Endodermal cell (in vitro differentiated cells): Measurements from ENCODE around the gene GATB. TPM values are rescaled to one million over a fixed set of nuclear protein-coding genes. Genes with fewer than 3 reads are reported as not detected.

ENCODE experiments used
- DNase-seq: peaks from one replicate; pipeline ENCODE4 v3.0.0-alpha.2; 2017
- H3K27ac ChIP-seq: 2 replicates; pipeline ENCODE4 v1.5.1; 2013; ENCODE audit warnings: mild to moderate bottlenecking, low read depth, low read length, moderate library complexity
- H3K27me3 ChIP-seq: 2 replicates; pipeline ENCODE4 v1.6.1; 2013; ENCODE audit warnings: mild to moderate bottlenecking, low read length, moderate library complexity; ENCODE audit not compliant: insufficient read depth, control insufficient read depth, poor library complexity, severe bottlenecking
- H3K36me3 ChIP-seq: 2 replicates; pipeline ENCODE4 v1.7.0; 2013; ENCODE audit warnings: mild to moderate bottlenecking, low read length, moderate library complexity; ENCODE audit not compliant: control insufficient read depth, insufficient read depth
- H3K4me1 ChIP-seq: one replicate; pipeline ENCODE4 v1.7.0; 2013; ENCODE audit warnings: low read length; ENCODE audit not compliant: control insufficient read depth, insufficient read depth
- H3K4me3 ChIP-seq: 2 replicates; pipeline ENCODE4 v1.5.1; 2013; ENCODE audit warnings: mild to moderate bottlenecking, low read length, moderate library complexity
- H3K9ac ChIP-seq: 2 replicates; pipeline ENCODE4 v1.6.1; 2013; ENCODE audit warnings: mild to moderate bottlenecking, low read length, moderate library complexity; ENCODE audit not compliant: poor library complexity, severe bottlenecking; ENCODE audit errors: extremely low read depth
- H3K9me3 ChIP-seq: 2 replicates; pipeline ENCODE4 v1.6.1; 2013; ENCODE audit warnings: mild to moderate bottlenecking, low read length, moderate library complexity; ENCODE audit not compliant: control insufficient read depth
- H3K27ac Mint-ChIP-seq: 2 replicates; pipeline ENCODE4 v1.8.0; 2020; ENCODE audit warnings: mixed read lengths
- H3K27me3 Mint-ChIP-seq: 2 replicates; pipeline ENCODE4 v1.8.0; 2021; ENCODE audit warnings: mild to moderate bottlenecking, mixed read lengths; ENCODE audit not compliant: insufficient read depth
- H3K36me3 Mint-ChIP-seq: 2 replicates; pipeline ENCODE4 v1.8.0; 2020; ENCODE audit warnings: low read depth, mixed read lengths
- H3K4me1 Mint-ChIP-seq: 2 replicates; pipeline ENCODE4 v1.8.0; 2020; ENCODE audit warnings: mixed read lengths
- H3K4me3 Mint-ChIP-seq: 2 replicates; pipeline ENCODE4 v1.8.0; 2020; ENCODE audit warnings: mild to moderate bottlenecking, moderate library complexity, mixed read lengths
- H3K9me3 Mint-ChIP-seq: 2 replicates; pipeline ENCODE4 v1.8.0; 2020; ENCODE audit warnings: mild to moderate bottlenecking, mixed read lengths
- WGBS, 2 experiments: methylation state at CpG; one replicate each; pipeline versions ENCODE4 v1.1.5 to v1.1.7; 2013; ENCODE audit warnings: missing lambda C conversion rate in 2 of 2, mixed read lengths in 1 of 2; ENCODE audit not compliant: insufficient coverage in 1 of 2, insufficient read length in 1 of 2; 5-methylcytosine and 5-hydroxymethylcytosine counted together
- total RNA-seq, 2 donors: library from RNA; stranded (reverse); fragmentation: NEBNext Ultra II Directional in 1 of 2; extraction: Animal tissue kit (Norgen Biotek cat#: 25700) in 1 of 2; gene quantifications; 2 replicates in 1 of 2; 3 replicates in 1 of 2; pipeline ENCODE4 v1.2.1, GENCODE V29; 2021
- TF ChIP-seq, protein P1 (sequence below): fragments of 200-600 bp; sonication (generic); conservative IDR thresholded peaks from 2 replicates; pipeline ENCODE4 v1.5.0; 2021; ENCODE audit warnings: antibody characterized with exemption, mild to moderate bottlenecking

GATB gene
- total RNA-seq, 2 donors from 2014 or later: 18.3 to 20.5 TPM

DNA sequence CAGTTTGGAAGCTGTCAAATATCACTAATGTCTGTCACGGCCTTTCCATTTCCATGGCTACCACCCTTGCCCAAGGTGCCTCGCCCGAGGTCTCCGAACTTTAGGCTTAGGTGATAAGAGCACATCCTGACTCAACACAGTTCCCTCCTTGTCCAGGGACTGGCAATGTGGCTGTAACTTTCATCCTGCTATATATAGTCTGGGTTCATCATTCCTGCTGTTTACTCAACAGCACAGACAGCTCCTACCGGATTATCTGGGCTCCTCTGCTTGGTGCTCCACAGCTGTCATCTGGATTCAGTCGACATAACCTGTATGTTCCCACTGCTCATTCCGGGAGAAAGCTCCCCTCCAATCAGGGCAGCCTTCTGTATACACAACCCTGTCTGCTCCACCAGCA is 51.2 kb downstream of the GATB start:
- H3K27ac ChIP-seq: no peak overlapping the region
- no peaks in the 10 kb centered on the region for H3K4me1 ChIP-seq
- Mint-ChIP-seq H3K27me3 (no peaks in the 10 kb centered on the region), H3K9me3 (no peaks in the 10 kb centered on the region), H3K4me3 (no peak overlapping the region), H3K27ac (no peak overlapping the region), H3K4me1 (peaks cover 16% of the 10 kb centered on the region), H3K36me3 (peaks cover 13% of the 10 kb centered on the region)
- no peaks in the 10 kb centered on the region for H3K36me3 ChIP-seq
- 96 to 97% methylated on average over 7 of the region's 7 CpGs for WGBS, 2 experiments
- no peak overlapping the region for H3K9ac ChIP-seq
- TF ChIP-seq, protein P1, sequence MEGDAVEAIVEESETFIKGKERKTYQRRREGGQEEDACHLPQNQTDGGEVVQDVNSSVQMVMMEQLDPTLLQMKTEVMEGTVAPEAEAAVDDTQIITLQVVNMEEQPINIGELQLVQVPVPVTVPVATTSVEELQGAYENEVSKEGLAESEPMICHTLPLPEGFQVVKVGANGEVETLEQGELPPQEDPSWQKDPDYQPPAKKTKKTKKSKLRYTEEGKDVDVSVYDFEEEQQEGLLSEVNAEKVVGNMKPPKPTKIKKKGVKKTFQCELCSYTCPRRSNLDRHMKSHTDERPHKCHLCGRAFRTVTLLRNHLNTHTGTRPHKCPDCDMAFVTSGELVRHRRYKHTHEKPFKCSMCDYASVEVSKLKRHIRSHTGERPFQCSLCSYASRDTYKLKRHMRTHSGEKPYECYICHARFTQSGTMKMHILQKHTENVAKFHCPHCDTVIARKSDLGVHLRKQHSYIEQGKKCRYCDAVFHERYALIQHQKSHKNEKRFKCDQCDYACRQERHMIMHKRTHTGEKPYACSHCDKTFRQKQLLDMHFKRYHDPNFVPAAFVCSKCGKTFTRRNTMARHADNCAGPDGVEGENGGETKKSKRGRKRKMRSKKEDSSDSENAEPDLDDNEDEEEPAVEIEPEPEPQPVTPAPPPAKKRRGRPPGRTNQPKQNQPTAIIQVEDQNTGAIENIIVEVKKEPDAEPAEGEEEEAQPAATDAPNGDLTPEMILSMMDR: no peak
- H3K9me3 ChIP-seq: no peaks in the 10 kb centered on the region
- no peaks in the 10 kb centered on the region for H3K27me3 ChIP-seq
- no peak overlapping the region for H3K4me3 ChIP-seq
- no peak for DNase-seq

DNA sequence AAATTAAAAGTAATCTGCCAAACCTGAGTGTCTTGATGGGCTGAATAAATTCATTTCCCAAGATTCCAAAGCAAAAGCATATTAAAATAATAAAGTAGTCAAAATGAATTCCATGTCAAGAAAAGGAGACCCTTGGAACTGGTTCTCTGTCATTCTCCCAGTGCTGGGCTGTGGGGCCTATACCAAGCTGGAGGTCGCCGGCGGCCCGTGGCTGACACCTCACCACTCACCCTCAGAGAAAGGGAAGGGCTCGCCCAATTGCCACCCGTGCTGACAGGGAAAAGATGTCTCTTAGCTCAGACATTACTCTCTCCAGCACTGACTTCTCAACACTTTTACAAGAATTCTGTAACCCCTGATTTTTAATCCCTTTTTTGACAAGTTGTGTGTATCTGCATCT is 51.7 kb downstream of the GATB start:
- Histone ChIP-seq H3K27me3 (no peaks in the 10 kb centered on the region), H3K9me3 (no peaks in the 10 kb centered on the region), H3K4me3 (no peak overlapping the region), H3K27ac (no peak overlapping the region), H3K36me3 (no peaks in the 10 kb centered on the region), H3K9ac (no peak overlapping the region), H3K4me1 (no peaks in the 10 kb centered on the region)
- Mint-ChIP-seq H3K9me3 (no peaks in the 10 kb centered on the region), H3K27ac (no peak overlapping the region), H3K36me3 (peaks cover 13% of the 10 kb centered on the region), H3K4me1 (peaks cover 16% of the 10 kb centered on the region), H3K27me3 (no peaks in the 10 kb centered on the region), H3K4me3 (no peak overlapping the region)
- TF ChIP-seq, protein P1: no peak
- 90 to 93% methylated on average over 2 to 6 of the region's 6 CpGs for WGBS, 2 experiments
- no peak for DNase-seq

DNA sequence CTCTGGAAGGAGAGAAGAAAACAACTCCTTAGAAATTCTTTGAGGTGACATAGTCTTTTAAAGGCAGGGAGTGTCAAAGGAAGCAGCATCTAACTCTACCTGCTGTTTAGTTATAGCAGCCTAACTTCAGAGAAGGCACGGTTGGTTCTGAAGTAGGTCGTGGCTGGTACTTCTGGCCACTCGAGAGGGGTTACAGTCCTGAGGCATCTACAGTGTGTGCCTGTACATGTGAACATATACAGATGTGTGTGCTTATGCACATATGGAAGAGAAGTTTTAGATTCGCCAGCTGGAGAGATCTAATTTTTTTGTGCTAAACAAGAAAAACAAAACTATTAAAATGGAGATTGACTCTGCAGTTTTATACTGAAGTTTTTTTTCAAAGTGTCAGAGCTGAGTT is 52.7 kb downstream of the GATB start:
- Histone ChIP-seq H3K4me1 (no peaks in the 10 kb centered on the region), H3K9ac (no peak overlapping the region), H3K9me3 (no peaks in the 10 kb centered on the region), H3K27me3 (no peaks in the 10 kb centered on the region), H3K27ac (no peak overlapping the region), H3K36me3 (no peaks in the 10 kb centered on the region), H3K4me3 (no peak overlapping the region)
- H3K36me3 Mint-ChIP-seq: peaks cover 13% of the 10 kb centered on the region
- H3K4me1 Mint-ChIP-seq: peaks cover 16% of the 10 kb centered on the region
- TF ChIP-seq, protein P1: no peak
- H3K4me3 Mint-ChIP-seq: no peak overlapping the region
- no peak for DNase-seq
- no peaks in the 10 kb centered on the region for H3K9me3 Mint-ChIP-seq
- H3K27ac Mint-ChIP-seq: no peak overlapping the region
- H3K27me3 Mint-ChIP-seq: no peaks in the 10 kb centered on the region
- WGBS, 2 experiments: 97% methylated on average over 3 to 4 of the region's 4 CpGs
